ENCODE measurements around the gene UCK2. TPM values are rescaled to one million over a fixed set of nuclear protein-coding genes. Genes with fewer than 3 reads are reported as not detected.

Gene UCK2
- total RNA-seq, 1 experiment from 2014 or later, result 88.4 TPM

DNA sequence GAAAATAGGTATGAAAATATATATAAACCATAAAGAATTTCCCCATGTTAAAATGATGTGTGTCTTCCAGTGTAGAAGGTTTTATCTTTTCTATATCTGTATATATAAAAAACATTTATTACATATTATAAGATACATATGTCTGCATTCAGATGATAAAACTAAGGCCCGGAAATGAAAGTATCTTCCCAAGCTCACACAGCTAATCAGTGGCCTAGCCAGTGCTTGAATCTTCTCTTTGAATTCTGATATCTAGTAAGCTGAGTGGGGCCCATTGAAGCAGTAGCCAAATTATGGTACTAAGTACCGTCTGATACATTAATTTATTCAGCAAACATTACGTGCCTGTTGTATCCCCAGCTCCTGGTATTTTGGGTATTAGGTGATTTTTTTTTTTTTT is 28.6 kb downstream of the UCK2 start:
- no peak overlapping the region for H3K4me2 ChIP-seq (ENCODE audit: low read length)
- CTCF ChIA-PET, result interaction anchor here (1.2 kb wide), 1 partner anchor 158 kb away, joined by 3 read pairs; the partner anchor contains the start of gene ALDH9A1

More for the DNA sequence above, 28.6 kb downstream of the UCK2 start:
- no peak overlapping the region for H3K9ac ChIP-seq (ENCODE audit: low read length)
- H3K4me3 ChIP-seq (replicated peaks in 1 of 2; ENCODE audit: low read depth in 1 of 2, low read length in 2 of 2), result no peak overlapping the region
- H4K20me1 ChIP-seq (ENCODE audit: insufficient read depth), result peaks cover 49% of the 10 kb centered on the region; the same call in 1 of the 2 replicates
- no peak overlapping the region for H3K27ac ChIP-seq (ENCODE audit: low read depth, low read length)
- POLR2A ChIA-PET, result no interaction called here
- DNase-seq (ENCODE audit: low read depth, low spot score) (no peak), ATAC-seq (no peak)
- intact Hi-C loops (cut with micrococcal nuclease), result no loop called here
- peaks cover 100% of the 10 kb centered on the region for H3K79me2 ChIP-seq (ENCODE audit: insufficient read depth, low read length)
- H3K4me1 ChIP-seq (ENCODE audit: control insufficient read depth in 1 of 2, insufficient read depth in 2 of 2, low read length in 2 of 2), result peaks cover 3 to 29% of the 10 kb centered on the region in 2 experiments; a peak in 3 of 4 replicates
- H3K9me3 ChIP-seq (ENCODE audit: control insufficient read depth in 1 of 2, insufficient read depth in 1 of 2, low read depth in 1 of 2, low read length in 2 of 2), result no peaks in the 10 kb centered on the region
- RAD21 ChIA-PET (ENCODE audit: low non-redundant PET in 1 of 2, low total read pairs in 2 of 2, uncharacterized antibody in 2 of 2, unreplicated experiment in 2 of 2), result no interaction called here
- no peak overlapping the region for H2AFZ ChIP-seq (ENCODE audit: low read depth, low read length, poor library complexity, severe bottlenecking)
- TF ChIP-seq POLR2AphosphoS5 (IDR thresholded peaks at IDR 0.05; ENCODE audit: low read depth, low read length) (no peak), ZBTB33 (IDR thresholded peaks at IDR 0.05; ENCODE audit: extremely low read depth, insufficient replicate concordance, low read length) (no peak), ATF3 (IDR thresholded peaks at IDR 0.05) (no peak), YY1 (IDR thresholded peaks at IDR 0.05; ENCODE audit: extremely low read depth, insufficient replicate concordance, low read depth, low read length) (no peak), EGR1 (IDR thresholded peaks at IDR 0.05; ENCODE audit: low read depth) (no peak), CTCF (IDR thresholded peaks at IDR 0.05 in 2 of 3, conservative IDR thresholded peaks at IDR 0.05 in 1 of 3; ENCODE audit: borderline replicate concordance in 1 of 3, insufficient read depth in 1 of 3, low read depth in 2 of 3, low read length in 2 of 3) (no peak), RAD21 (IDR thresholded peaks at IDR 0.05; ENCODE audit: low read depth) (no peak), ZNF274 (IDR thresholded peaks at IDR 0.05; ENCODE audit: low read depth, low read length) (no peak)
- TF ChIP-seq, protein P1, sequence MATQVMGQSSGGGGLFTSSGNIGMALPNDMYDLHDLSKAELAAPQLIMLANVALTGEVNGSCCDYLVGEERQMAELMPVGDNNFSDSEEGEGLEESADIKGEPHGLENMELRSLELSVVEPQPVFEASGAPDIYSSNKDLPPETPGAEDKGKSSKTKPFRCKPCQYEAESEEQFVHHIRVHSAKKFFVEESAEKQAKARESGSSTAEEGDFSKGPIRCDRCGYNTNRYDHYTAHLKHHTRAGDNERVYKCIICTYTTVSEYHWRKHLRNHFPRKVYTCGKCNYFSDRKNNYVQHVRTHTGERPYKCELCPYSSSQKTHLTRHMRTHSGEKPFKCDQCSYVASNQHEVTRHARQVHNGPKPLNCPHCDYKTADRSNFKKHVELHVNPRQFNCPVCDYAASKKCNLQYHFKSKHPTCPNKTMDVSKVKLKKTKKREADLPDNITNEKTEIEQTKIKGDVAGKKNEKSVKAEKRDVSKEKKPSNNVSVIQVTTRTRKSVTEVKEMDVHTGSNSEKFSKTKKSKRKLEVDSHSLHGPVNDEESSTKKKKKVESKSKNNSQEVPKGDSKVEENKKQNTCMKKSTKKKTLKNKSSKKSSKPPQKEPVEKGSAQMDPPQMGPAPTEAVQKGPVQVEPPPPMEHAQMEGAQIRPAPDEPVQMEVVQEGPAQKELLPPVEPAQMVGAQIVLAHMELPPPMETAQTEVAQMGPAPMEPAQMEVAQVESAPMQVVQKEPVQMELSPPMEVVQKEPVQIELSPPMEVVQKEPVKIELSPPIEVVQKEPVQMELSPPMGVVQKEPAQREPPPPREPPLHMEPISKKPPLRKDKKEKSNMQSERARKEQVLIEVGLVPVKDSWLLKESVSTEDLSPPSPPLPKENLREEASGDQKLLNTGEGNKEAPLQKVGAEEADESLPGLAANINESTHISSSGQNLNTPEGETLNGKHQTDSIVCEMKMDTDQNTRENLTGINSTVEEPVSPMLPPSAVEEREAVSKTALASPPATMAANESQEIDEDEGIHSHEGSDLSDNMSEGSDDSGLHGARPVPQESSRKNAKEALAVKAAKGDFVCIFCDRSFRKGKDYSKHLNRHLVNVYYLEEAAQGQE (IDR thresholded peaks at IDR 0.05; ENCODE audit: low read depth), result no peak
- BruUV-seq (replicated peaks), result no TSS peak
- no peaks in the 10 kb centered on the region for H3K9me2 ChIP-seq (ENCODE audit: insufficient read depth)
- no peaks in the 10 kb centered on the region for H3K27me3 ChIP-seq (ENCODE audit: insufficient read depth, low read length)
- no peaks in the 10 kb centered on the region for H3K36me3 ChIP-seq (ENCODE audit: control insufficient read depth in 1 of 2, insufficient read depth in 2 of 2, low read length in 2 of 2)

Data from HCT116 (cell line).